HL-60 (cell line): ENCODE results near the gene OARD1.
A peak's percentile ranks its signal among the peaks of the same experiment; 100 is the strongest.

Experiments
- POLR2AphosphoS5 ChIP-seq: IDR thresholded peaks from 2 replicates; pipeline ENCODE4 v1.6.1; 2012; ENCODE audit warnings: low read depth
- SPI1 ChIP-seq: IDR thresholded peaks from 2 replicates; pipeline ENCODE4 v1.6.1; 2012; ENCODE audit warnings: low read depth, mild to moderate bottlenecking, borderline replicate concordance
- TF ChIP-seq, protein P1 (sequence below): IDR thresholded peaks from 2 replicates; pipeline ENCODE4 v1.6.1; 2012; ENCODE audit warnings: low read depth; ENCODE audit not compliant: insufficient replicate concordance
- TF ChIP-seq, protein P2 (sequence below): IDR thresholded peaks from one replicate; pipeline ENCODE4 v1.5.1; 2011; ENCODE audit warnings: low read length, control low read depth, inconsistent platforms; ENCODE audit not compliant: insufficient read depth

DNA sequence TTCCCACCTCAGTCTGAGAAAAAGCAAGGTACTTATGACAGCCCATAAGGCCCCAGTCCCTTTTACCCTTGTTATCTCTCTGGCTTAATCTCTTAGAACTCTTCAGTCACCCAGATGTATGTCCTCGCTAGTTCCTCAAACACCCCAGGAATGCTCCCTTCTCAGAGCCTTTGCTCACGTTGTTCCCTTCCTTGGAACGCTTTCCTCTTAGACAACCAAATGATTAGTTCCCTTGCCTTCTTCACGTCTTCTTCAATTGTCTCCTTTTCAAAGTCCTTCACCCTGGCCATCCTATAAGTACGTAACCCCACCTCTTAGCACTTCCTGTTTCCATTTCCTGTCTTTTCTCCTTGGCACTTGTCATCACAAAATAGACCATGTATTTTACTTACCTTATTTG lies 20.3 kb downstream of the OARD1 start:
- TF ChIP-seq POLR2AphosphoS5 (no peak), SPI1 (peak; percentile 100)
- TF ChIP-seq, protein P1, sequence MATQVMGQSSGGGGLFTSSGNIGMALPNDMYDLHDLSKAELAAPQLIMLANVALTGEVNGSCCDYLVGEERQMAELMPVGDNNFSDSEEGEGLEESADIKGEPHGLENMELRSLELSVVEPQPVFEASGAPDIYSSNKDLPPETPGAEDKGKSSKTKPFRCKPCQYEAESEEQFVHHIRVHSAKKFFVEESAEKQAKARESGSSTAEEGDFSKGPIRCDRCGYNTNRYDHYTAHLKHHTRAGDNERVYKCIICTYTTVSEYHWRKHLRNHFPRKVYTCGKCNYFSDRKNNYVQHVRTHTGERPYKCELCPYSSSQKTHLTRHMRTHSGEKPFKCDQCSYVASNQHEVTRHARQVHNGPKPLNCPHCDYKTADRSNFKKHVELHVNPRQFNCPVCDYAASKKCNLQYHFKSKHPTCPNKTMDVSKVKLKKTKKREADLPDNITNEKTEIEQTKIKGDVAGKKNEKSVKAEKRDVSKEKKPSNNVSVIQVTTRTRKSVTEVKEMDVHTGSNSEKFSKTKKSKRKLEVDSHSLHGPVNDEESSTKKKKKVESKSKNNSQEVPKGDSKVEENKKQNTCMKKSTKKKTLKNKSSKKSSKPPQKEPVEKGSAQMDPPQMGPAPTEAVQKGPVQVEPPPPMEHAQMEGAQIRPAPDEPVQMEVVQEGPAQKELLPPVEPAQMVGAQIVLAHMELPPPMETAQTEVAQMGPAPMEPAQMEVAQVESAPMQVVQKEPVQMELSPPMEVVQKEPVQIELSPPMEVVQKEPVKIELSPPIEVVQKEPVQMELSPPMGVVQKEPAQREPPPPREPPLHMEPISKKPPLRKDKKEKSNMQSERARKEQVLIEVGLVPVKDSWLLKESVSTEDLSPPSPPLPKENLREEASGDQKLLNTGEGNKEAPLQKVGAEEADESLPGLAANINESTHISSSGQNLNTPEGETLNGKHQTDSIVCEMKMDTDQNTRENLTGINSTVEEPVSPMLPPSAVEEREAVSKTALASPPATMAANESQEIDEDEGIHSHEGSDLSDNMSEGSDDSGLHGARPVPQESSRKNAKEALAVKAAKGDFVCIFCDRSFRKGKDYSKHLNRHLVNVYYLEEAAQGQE, result no peak
- TF ChIP-seq, protein P2, sequence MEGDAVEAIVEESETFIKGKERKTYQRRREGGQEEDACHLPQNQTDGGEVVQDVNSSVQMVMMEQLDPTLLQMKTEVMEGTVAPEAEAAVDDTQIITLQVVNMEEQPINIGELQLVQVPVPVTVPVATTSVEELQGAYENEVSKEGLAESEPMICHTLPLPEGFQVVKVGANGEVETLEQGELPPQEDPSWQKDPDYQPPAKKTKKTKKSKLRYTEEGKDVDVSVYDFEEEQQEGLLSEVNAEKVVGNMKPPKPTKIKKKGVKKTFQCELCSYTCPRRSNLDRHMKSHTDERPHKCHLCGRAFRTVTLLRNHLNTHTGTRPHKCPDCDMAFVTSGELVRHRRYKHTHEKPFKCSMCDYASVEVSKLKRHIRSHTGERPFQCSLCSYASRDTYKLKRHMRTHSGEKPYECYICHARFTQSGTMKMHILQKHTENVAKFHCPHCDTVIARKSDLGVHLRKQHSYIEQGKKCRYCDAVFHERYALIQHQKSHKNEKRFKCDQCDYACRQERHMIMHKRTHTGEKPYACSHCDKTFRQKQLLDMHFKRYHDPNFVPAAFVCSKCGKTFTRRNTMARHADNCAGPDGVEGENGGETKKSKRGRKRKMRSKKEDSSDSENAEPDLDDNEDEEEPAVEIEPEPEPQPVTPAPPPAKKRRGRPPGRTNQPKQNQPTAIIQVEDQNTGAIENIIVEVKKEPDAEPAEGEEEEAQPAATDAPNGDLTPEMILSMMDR, result no peak
